Epidermal melanocyte (primary cell): ENCODE data around the gene SMAD1.
"Not testable (repeated sequence)": the region's sequence is repeated elsewhere in the genome, so short reads cannot be mapped to it uniquely, and the experiment has no call there.

Experiments used
- DNase-seq: peaks from one replicate; pipeline ENCODE4 v3.0.0; 2011; ENCODE audit warnings: low spot score; ENCODE audit not compliant: insufficient read length

The SMAD1 gene

DNA sequence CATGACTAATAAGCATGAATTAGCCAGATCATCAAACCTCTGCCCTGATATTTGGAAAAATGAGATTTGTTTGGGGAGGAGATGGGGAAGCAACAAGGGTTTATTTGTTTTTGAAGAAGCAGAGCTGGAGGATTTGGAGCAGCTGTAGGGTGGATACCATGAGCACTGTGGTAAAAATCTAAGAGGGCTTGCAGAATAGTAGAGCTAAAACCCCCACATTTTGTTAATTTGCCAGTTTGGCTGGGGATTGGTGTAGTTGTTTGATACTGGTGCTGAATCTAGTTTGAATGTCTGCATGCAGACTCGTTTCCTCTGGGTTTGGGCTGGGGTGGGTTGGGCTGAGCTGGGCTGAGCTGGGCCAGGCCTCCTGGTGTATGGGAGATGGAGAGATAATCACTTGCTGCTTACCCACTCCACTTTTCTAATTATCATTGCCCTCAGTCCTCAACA is 43.7 kb downstream of the SMAD1 start:
- DNase-seq: no peak

- no peak for DNase-seq
Measured at GRCh38 chr4:145527773-145528172, 46.1 kb downstream of the SMAD1 start.

DNA sequence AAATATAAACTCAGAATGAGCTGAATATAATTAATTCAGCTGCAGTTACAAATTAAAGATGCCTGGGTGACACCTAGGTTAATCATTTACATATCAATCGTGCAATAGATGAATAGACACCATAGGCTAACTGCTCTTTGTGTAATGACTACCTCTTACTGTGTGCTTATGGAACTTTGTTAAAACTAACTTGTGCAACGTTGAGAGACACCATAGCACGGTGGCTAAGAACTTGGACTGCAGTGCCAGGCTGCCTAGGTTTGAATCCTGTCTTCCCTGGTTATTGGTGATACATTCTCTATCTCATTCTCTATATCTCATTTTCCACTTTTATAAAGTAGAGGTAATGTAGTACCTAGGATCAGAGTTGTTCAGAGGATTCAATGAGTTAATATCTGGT is 46.9 kb downstream of the SMAD1 start:
- DNase-seq: no peak

DNA sequence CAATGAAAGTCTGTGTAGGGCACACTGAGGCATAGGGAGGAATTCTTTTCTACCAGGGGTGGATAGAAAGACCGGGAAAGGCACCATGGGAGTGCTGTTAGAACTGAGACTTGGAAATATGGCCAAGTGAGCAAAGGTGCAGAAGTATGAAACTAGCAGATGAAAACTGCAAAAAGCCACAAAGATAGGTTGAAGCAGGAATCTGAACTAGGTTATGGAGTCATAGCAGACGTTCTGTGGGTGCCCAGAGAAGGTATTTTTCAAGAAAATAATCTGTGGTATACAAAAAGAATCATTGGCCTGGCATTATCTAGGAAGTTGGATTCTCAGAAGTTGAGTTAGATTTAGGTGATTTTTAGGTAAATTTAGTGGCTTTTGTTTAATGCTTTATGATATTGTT is 48.5 kb downstream of the SMAD1 start:
- DNase-seq: no peak

- no peak for DNase-seq
Measured at GRCh38 chr4:145530662-145531061, 49.0 kb downstream of the SMAD1 start.

DNA sequence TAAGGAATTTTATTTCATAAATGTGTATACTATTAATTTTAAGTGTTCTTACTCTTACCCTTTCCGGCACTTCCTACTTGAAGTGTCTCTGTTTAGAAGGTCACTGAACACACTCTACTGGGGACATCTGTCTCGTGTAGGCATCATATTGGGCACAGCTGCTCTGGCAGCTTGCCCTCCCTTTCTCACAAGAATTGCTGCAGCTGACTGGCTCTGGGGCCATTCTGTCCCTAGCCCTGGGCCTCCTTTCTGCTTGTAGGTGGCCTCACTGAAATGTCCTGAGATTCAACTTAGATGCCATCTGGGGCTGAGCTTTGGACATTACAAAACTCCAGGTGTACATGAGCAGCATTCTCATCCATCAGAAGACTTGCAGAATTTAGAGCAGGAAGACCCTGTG is 49.6 kb downstream of the SMAD1 start:
- DNase-seq: no peak

DNA sequence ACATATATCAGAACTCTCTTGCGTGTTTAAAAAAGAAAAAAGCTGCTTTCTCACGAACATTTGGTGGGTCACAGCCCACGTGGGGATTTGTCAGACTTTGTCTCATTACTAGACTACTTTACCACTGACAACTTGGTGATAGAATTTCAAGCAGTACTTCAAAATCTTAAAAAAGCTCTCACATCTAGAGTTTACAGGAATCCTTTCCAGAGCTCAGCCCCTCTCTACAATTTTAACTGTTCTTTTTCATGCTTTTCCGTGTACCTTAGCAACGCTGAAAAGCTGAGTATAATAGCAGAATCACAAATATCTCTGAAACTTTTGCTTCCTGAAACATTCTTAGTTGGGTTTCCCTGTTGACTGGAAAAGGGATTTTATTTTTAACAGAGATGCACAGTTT is 50.2 kb downstream of the SMAD1 start:
- no peak for DNase-seq

DNA sequence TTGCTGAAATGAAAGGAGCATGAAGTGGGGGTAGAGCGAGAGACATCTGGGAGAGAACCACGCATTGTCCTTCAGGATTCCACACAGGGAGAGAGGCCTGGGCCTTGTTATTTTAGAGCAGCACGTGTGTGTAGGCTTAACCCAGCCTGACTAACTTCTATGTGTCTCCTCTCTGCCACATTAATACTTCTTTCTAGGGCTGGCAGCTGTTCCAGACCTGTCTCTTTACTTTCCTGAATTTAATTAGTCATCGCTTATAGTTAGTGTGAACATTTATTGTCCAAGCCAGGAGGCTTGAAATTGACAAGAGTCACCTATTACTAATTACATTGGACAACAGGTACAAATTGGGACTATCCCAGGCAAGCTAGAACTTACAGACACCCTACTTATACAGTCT is 51.3 kb downstream of the SMAD1 start:
- DNase-seq: no peak

DNA sequence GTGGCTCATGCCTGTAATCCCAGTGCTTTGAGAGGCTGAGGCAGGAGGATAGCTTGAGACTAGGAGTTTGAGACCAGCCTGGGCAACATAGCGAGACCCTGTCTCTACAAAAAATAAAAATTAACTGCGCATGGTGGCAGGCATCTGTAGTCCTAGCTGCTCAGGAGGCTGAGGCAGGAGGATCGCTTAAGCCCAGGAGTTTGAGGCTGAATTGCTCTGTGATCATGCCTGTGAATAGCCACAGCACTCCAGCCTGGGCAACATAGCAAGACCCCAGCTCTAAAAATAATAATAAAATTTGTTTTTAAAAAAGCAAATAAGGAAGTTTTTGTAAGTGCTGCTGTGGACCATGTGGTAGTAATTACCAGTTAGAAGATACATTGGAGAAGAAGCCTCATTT is 51.8 kb downstream of the SMAD1 start:
- not testable (repeated sequence) for DNase-seq

- DNase-seq: no peak
Measured at GRCh38 chr4:145533961-145534360, 52.3 kb downstream of the SMAD1 start.

- no peak for DNase-seq
Measured at GRCh38 chr4:145535202-145535601, 53.5 kb downstream of the SMAD1 start.

DNA sequence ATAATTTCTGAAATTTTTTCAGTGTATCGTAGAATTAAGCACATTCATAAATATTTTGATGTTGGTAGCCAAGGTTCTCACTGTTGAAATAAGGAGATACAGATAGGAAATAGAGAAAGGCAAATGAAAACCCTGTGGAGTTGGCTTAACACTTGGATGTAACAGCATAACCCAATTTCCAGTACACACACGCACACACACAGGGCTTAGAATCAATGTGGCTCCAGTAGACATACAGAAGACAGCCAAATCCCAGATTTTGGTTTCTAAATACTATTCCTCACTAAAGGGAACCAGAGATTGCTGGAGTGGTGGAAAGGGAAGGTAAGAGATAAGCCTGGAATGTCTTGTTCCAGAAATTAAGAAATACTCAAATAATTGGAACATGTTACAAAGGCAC is 54.4 kb downstream of the SMAD1 start:
- no peak for DNase-seq

- DNase-seq: no peak
Measured at GRCh38 chr4:145538596-145538995, 56.9 kb downstream of the SMAD1 start.

DNA sequence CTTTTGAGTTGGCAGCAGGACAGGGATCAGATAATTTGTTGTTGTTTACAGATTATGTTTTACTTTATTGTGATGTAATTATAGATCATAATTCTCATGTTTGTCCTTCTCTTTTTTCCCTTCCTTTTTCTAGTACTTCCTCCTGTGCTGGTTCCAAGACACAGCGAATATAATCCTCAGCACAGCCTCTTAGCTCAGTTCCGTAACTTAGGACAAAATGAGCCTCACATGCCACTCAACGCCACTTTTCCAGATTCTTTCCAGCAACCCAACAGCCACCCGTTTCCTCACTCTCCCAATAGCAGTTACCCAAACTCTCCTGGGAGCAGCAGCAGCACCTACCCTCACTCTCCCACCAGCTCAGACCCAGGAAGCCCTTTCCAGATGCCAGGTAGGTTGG is 58.0 kb downstream of the SMAD1 start:
- no peak for DNase-seq

GRCh38 chr4:145540235-145540634 is 58.6 kb downstream of the SMAD1 start:
- DNase-seq: no peak

GRCh38 chr4:145541346-145541745 is 59.7 kb downstream of the SMAD1 start:
- DNase-seq: no peak

DNA sequence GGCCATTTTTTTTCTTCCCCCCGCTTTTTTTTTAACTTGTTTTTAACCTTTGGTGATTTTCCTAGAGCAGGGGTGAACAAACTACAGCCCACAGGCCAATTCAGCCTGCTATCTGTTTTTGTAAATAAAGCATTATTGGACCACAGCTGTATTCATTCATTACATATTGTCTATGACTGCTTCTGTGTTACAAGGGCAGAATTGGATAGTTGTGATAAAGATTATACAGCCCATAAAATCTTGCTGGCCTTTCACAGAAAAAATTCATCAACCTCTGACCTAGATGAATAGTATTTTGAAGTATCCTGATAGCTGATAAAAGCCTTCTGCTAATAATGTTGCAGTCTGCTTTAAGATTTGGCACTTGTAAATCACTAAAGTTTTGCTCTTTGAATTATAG is 63.4 kb downstream of the SMAD1 start:
- DNase-seq: no peak

GRCh38 chr4:145545538-145546174 is 64.0 kb downstream of the SMAD1 start:
- no peak for DNase-seq

- DNase-seq: no peak
Measured at GRCh38 chr4:145546175-145546915, 64.7 kb downstream of the SMAD1 start.

DNA sequence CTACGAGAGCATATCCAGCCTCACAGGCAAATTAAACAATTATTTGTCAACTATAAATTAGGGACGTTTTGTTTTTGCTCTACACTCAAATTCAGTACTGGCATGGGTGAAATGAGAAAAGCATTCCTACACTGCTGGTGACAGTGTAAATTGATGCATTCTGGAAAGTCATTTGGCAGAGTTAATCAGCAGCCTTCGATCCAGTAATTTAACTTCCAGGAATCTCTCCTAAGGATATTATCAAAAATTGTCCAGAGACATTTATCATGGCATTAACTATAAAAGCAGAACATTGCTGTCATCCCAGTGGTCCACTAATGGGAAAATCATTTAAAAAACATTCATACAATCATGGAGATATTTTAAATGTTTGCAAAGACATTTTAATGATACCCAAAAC is 70.0 kb downstream of the SMAD1 start:
- no peak for DNase-seq

- DNase-seq: no peak
Measured at GRCh38 chr4:145552181-145552822, 70.6 kb downstream of the SMAD1 start.

- DNase-seq: no peak
Measured at GRCh38 chr4:145553375-145553774, 71.7 kb downstream of the SMAD1 start.

GRCh38 chr4:145554691-145555090 is 73.0 kb downstream of the SMAD1 start:
- DNase-seq: no peak
